GM18951 (cell line): ENCODE measurements around the gene ZNF415.
"Not testable (repeated sequence)": the region's sequence is repeated elsewhere in the genome, so short reads cannot be mapped to it uniquely, and the experiment has no call there.

Experiments used
- POLR2A ChIP-seq: IDR thresholded peaks from 4 replicates; pipeline ENCODE4 v1.6.1; 2011; ENCODE audit warnings: mild to moderate bottlenecking; ENCODE audit not compliant: insufficient read length, insufficient read depth; ENCODE audit errors: extremely low read depth
- in situ Hi-C: fragments of 300-500 bp; cut with MboI; formaldehyde crosslinking; loops from one replicate; pipeline ENCODE4 v1.12.0; 2022; ENCODE audit warnings: low sequenced_read_pairs, mixed read lengths, inconsistent platforms; ENCODE audit not compliant: unreplicated experiment

Gene ZNF415

DNA sequence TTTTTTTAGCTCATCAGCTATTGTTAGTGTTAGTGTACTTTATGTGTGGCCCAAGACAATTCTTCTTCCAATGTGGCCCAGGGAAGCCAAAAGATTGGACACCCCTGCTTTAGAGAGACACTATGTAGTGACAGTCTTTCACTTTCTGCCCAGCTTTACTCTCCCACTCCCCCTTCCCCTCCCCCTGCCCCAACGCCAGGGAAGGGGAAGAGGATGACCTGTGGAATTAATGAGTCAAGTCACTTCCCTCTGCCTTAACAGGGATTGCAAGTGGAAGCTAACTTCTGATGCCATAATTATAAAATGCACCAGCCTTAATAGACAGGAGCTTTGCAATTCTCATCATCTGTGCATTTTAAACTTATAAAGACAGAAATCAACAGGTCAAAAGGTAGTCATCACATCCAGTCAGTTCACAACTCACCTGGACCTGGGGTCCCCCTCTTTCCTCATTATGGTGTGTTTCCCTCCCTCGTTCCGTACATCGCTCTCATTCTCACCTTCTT lies 1.6 kb downstream of the ZNF415 start:
- no peak for TF ChIP-seq POLR2A

DNA sequence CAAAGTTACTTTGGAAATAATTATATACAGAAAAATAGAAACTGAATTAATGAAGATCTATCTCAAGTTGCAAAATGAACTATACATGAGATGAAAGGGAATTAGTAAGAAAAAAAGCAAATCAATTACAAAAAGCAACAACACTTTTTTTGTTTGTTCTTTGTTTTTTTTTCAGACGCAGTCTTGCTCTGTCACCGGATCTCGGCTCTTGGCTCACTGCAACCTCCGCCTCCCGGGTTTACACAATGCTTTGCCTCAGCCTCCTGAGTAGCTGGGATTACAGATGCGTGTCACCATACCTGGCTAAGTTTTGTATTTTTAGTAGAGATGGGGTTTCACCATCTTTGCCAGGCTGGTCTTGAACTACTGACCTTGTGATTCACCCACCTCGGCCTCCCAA lies 2.2 kb downstream of the ZNF415 start:
- no peak for TF ChIP-seq POLR2A
- in situ Hi-C loops = no loop called here

More for the DNA sequence above, 1.6 kb downstream of the ZNF415 start:
- in situ Hi-C loops = no loop called here

DNA sequence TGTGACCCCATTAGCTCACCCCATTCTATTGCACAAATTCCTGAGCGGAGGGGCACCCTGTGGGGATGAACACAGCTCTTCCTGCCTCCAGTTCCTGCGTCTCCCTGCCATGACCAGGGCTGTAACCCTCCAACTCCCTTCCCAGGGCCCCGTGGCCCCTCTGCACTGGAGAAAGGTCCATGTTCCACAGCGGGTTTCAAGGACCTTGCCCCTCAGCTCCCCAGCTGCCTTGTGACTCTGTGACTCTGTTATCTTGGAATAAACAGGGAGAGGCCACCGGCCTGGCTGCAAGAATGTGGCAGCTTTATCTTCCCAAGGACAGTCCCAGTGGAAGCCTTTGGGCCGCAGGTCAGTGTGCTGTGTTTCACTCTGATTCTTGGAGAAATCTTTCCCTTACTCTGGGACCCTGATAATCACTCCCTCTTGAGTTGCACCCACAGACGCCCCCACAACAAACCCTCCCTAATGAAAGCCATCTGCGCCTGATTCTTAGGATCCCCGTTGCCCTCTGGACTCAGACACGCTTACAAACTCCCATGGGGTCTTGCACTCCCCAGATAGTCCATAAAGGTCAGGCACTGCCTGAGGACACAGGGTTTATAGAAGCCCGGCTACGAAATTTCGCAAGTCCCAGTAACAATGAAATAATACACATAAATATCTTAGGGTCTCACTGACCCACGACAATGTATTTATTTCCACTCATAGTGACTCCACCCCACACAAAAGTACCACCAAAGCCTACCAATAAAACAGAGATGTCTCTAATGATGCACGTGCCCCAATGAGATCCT lies 5.8 kb downstream of the ZNF415 start:
- in situ Hi-C loops = not testable (repeated sequence)

DNA sequence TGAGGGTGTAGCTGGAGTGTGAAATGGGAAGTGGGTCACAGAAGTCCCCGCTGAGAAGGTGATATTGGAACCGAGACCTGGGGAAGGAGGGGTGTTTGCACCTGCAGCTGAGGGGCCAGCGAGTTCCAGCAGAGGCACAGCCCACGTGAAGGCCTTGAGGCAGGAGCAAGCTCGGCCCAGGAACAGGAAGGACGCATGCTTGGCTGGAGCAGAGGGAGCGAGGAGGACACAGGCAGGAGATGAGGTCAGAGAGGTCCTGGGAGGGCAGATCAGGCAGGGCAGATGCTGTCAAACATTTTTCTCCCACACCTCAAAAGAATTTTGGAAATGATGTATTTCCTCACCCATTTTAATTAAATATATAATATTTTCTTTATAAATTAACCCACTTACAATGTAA lies 9.3 kb downstream of the ZNF415 start:
- in situ Hi-C loops = no loop called here
- no peak for TF ChIP-seq POLR2A

DNA sequence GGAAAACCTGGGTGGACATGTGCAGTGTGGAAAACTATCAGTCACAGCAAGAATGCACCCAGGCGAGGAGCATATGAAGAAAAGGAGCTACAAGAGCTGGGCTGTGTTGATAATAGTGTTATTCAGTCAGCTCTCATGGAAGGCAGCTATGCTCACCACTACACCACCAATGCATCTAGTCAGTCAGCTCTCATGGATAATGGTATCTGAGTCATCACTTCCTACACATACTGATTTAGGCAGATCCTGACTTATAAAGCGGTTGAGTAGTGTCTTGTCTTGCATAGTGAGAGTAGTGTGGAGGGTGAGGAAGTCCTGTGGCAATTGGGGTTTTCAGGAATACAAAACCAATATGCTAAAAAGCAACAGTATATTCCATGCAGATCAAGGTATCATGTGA lies 20.4 kb downstream of the ZNF415 start:
- in situ Hi-C loops = no loop called here
- no peak for TF ChIP-seq POLR2A

DNA sequence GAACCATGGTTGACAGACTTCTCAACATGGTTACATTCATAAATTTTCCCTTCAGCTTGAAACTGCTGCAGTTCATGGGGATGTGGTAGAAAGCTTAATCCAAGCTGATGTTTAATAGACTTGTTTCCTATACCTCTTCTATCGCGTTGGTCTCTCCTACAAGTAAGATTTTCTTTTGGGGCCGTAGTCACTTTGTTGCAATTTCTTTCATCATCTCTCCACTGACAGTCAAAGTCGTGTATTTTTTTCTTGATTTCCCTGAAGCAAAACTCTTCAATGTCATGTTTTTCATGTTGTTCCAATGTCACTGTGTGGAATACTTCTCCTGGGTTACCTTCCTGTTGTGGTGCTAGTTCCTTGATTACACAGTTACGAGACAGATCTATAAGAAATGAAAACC lies 23.2 kb downstream of the ZNF415 start:
- TF ChIP-seq POLR2A = no peak
- in situ Hi-C loops = no loop called here

DNA sequence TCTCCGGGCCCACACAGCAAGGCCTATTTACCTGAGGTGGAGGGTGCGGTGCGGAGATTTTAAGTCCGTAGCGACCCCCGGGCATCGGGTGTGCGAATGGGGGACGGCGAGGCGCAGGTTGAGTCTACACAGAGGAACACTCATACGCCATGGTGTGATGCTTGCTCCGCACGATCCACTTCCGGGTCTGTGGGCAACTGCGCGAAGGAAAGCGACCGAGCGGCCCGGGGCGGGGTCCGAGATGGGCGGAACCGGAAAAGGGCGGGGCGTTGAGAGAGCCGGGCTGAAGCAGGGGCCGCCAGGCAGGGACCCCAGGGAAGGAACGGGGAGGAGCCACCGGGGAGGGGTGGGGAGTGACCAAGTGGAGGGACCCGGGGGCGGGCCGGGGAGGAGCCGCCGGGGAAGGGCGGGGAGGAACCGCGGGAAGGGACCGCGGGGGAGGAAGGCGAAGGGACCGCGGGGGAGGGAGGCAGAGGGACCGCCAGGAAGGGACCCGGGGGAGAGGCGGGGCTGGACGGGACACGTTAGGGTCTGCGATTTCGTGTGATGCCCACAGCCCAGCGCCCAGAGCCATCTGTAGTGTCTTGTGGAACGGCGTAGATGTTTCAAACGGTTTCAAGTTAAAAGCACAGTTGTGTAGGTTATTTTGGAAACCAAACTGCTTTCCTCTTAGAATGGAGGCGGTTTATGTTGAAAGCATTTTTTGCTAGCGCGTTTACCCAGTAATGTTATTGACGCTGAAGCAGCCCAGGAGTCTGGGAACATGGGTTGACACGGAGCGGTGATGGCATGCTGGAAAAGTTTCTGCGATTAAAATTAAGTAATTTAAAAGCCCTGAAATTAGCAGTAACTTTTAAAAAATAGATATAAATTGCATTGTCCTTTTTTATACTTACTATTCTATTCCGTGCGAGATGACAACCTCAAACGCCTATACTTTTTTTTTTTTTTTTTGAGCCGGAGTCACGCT lies 29.2 kb downstream of the ZNF415 start, which contains the start of gene ZNF160:
TSS of gene ZNF160 (minus strand) at position 189 of the 970 bp plus-strand sequence. CDS start 17,146 bp downstream, outside the sequence.
- in situ Hi-C loops = no loop called here
- TF ChIP-seq POLR2A = peak; percentile 92

DNA sequence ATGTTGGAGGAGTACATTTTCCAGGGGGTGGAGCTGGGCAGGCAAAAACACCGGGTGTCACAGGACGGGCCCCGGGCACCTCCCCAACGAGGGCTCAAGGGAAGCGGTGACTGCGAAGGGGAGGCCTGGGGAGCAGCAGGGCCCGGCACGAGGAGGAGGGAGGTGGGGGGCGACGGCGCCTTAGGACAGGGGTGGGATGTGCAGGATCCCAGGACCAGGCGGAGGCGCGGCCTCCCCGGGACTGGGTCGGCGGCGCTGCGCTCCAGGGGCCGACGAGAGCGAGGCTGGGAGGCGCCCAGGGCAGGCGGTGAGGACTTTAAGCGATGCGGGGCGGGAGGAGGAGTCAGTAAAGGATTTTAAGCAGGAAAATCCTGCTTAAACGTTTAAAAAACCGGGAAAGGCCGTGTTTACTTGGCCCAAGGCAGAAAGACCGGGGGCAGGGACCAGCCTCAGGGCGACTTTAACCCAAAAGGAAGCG lies 29.9 kb downstream of the ZNF415 start:
- in situ Hi-C loops = no loop called here
- no peak for TF ChIP-seq POLR2A

DNA sequence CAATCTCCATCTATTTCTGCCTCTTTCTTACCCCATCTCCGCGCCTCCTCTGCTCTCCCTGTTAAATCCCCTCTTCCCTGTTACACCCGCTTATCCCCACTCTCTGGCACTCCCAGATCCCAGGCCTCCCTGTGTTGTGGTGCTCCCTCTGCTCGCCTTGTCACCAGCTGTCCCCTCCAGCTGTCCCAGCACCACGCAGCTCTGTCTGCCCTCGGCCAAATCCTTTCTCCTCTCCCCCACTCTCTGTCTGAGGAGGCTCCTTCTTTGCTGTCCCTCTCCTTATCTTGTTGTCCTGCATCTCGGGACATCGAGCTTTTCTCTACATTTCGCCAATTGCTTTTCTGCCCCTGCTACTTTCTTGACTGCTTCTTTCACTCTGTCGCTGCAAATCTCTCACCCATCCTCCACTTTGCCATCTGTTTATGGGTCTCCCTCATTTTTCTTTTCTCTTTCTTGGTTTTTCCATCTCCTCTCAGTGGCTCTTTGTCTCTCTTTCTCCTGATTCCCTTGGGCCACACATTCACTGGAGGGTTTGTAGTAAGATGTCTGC lies 30.4 kb downstream of the ZNF415 start:
- in situ Hi-C loops = no loop called here

DNA sequence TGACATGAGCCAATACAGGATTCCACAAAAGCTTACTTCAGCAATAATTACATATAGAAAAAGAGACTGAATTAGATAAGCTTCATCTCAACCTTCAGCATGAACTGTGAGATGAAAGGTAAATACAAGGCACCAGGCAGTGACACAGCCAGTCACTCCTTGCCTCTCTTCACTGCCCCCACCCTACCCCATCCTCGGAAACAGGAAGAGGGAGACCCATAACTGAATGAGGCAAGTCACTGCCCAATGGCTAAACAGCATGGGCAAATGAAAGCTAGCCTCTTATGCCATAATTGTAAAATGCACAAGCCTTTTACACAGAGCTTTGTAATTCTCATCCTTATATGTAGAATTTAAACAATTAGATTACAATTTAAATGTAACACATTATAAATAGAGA lies 31.2 kb downstream of the ZNF415 start:
- no peak for TF ChIP-seq POLR2A
- in situ Hi-C loops = no loop called here

More for the DNA sequence above, 30.4 kb downstream of the ZNF415 start:
- TF ChIP-seq POLR2A = no peak

DNA sequence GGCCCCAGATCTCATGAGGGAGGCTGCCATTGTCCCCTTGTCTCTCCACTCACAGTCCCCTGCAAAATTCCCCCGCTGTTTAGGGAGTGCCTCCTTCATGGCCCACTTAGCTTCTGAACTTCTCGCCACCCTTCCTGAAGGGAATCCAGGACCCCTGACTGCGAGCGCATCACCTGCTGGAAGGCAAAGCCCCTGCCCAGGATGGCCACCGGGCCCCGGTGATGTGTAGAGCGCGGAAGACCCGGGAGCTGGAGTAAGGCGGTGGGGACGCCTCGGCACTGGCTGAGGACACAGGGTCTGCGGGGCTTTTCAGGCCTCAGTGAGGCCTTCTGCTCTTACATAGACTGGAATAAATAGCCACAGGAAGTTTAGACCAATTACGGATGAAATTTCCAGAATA lies 34.1 kb downstream of the ZNF415 start:
- in situ Hi-C loops = not testable (repeated sequence)

DNA sequence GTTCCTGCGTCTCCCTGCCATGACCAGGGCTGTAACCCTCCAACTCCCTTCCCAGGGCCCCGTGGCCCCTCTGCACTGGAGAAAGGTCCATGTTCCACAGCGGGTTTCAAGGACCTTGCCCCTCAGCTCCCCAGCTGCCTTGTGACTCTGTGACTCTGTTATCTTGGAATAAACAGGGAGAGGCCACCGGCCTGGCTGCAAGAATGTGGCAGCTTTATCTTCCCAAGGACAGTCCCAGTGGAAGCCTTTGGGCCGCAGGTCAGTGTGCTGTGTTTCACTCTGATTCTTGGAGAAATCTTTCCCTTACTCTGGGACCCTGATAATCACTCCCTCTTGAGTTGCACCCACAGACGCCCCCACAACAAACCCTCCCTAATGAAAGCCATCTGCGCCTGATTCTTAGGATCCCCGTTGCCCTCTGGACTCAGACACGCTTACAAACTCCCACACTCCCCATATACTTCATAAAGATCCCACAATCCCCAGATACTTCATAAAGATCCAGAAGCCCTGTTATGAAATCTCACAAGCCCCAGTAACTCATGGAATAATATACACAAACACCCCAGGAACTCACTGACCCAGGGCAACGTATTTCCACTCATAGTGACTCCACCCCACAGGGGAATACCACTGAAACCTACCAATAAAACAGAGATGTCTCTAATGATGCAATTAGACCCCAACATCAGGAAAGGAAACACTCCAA lies 35.6 kb downstream of the ZNF415 start:
- in situ Hi-C loops = not testable (repeated sequence)

DNA sequence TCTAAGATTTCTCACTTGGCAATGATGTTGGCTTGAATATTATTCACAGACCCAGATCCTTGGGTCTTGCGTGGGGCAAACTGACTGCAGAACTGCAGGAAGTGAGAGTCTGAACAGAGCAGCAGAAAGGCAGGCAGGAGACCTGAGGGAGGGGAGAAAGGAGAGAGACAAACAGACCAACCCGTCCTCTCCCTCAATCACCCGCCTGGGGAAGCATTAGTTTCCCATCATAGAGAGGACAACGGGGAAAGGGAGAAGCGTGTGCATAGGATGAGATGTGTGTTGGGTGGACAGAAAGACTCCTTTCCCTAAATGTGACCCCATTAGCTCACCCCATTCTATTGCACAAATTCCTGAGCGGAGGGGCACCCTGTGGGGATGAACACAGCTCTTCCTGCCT lies 36.1 kb downstream of the ZNF415 start:
- in situ Hi-C loops = not testable (repeated sequence)
